RPMI8226 (cell line): Measurements from ENCODE around the gene CENPF.

Experiments
- DNase-seq: peaks from one replicate; pipeline ENCODE4 v3.0.0-alpha.2; 2015

Gene CENPF

GRCh38 chr1:214632091-214632490, 29.1 kb downstream of the CENPF start:
- DNase-seq: no peak

GRCh38 chr1:214633686-214634085, 30.7 kb downstream of the CENPF start:
- no peak for DNase-seq

- DNase-seq: no peak
These were observed 31.3 kb downstream of the CENPF start for GRCh38 chr1:214634267-214634666.

- DNase-seq: no peak
These were observed 32.1 kb downstream of the CENPF start for GRCh38 chr1:214635086-214635485.

GRCh38 chr1:214635506-214635905, 32.5 kb downstream of the CENPF start:
- no peak for DNase-seq

GRCh38 chr1:214636436-214636835, 33.4 kb downstream of the CENPF start:
- no peak for DNase-seq

- DNase-seq: no peak
These were observed 34.1 kb downstream of the CENPF start for GRCh38 chr1:214637125-214637524.

- DNase-seq: peak; percentile 31
These were observed 34.9 kb downstream of the CENPF start for GRCh38 chr1:214637722-214638458.

- DNase-seq: no peak
These were observed 35.4 kb downstream of the CENPF start for GRCh38 chr1:214638459-214638807.

- no peak for DNase-seq
These were observed 36.0 kb downstream of the CENPF start for GRCh38 chr1:214638997-214639396.

- no peak for DNase-seq
These were observed 37.6 kb downstream of the CENPF start for GRCh38 chr1:214640431-214641213.

GRCh38 chr1:214641214-214641895, 38.4 kb downstream of the CENPF start:
- DNase-seq: no peak

- DNase-seq: no peak
These were observed 40.0 kb downstream of the CENPF start for GRCh38 chr1:214643030-214643429.

- DNase-seq: no peak
These were observed 42.7 kb downstream of the CENPF start for GRCh38 chr1:214645712-214646111.

- DNase-seq: no peak
These were observed 45.8 kb downstream of the CENPF start for GRCh38 chr1:214648801-214649200.

- no peak for DNase-seq
These were observed 46.6 kb downstream of the CENPF start for GRCh38 chr1:214649607-214650006.

- DNase-seq: no peak
These were observed 47.7 kb downstream of the CENPF start for GRCh38 chr1:214650664-214651063.

GRCh38 chr1:214657299-214657698, 54.3 kb downstream of the CENPF start:
- no peak for DNase-seq

- DNase-seq: no peak
These were observed 55.2 kb downstream of the CENPF start for GRCh38 chr1:214658175-214658574.

GRCh38 chr1:214658785-214659184, 55.8 kb downstream of the CENPF start:
- DNase-seq: no peak

- DNase-seq: no peak
These were observed 57.2 kb downstream of the CENPF start for GRCh38 chr1:214660190-214660589.

GRCh38 chr1:214660900-214661299, 57.9 kb downstream of the CENPF start:
- peak; percentile 24 for DNase-seq

GRCh38 chr1:214662223-214662785, 59.3 kb downstream of the CENPF start:
- DNase-seq: no peak
